HG03060 (cell line): ENCODE results near the gene TMPRSS13.

ENCODE experiments used
- ATAC-seq: cut with Tn5 transposase; IDR thresholded peaks from one replicate; pipeline ENCODE4 v1.9.1; 2021; ENCODE audit warnings: low read depth, moderate number of reproducible peaks; ENCODE audit not compliant: unreplicated experiment

TMPRSS13 gene

GRCh38 chr11:117860139-117860538, 69.1 kb downstream of the TMPRSS13 start:
- no peak for ATAC-seq

DNA sequence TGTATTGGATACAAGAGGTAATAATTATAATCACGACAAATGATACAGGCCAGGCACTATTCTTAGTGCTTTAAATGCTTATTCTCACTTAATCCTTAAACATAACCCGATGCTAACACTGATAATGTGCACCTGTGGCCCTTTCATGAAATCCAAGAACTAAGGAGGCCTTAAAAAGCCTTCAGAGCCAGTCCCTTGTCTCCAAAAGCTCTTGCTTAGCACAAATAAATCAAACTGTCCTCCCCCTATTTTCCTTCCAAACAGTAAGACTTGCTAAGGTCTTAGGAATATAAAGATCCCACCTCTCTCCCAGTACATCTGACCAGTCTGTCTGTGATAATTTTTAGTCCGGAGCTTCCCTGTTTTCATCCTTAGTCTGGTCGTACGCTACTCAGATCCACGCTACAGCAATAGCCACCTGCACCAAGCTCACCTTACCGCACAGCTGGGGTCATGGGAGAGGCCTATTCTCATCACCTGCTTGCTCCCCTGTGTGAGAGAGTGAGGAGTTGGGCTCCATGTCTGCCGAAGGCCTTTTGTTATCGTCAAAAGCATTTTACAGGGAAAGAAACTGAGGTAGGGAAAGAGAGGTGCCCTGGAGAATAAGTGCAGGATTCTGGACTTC, 69.6 kb downstream of the TMPRSS13 start:
- no peak for ATAC-seq

- ATAC-seq, result no peak
Observed at GRCh38 chr11:117859061-117859460, 70.1 kb downstream of the TMPRSS13 start.

DNA sequence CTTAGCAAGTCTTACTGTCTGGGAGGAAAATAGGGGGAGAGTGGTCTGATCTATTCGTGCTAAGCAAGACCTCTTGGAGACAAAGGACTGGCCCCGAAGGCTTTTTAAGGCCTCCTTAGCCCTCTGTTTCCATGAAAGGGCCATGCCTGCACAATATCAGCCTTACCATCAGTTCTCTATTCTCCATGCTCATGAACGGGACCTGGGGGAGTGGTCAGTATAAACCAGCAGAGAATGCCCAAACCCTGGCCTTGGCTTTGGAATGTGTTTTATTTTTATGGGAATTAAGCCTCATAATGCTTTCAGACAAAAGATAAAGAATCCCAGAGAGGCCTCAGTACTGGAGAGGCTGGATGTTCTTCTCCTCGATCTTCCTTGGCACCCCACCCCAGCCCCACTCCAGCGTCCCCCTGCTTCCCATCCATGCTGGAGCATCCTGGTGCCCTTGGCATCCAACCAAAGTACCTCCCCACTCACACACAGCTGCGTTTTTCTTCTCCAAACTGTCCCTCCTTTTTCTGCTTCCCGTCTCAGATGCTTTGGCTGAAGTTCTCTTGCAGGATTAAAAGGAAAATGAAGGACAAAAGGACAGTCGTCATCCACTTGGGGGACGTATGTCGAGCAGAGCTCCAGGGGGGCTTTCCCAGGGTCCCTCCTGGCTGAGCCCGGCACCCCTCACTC, 71.3 kb downstream of the TMPRSS13 start:
- no peak for ATAC-seq

DNA sequence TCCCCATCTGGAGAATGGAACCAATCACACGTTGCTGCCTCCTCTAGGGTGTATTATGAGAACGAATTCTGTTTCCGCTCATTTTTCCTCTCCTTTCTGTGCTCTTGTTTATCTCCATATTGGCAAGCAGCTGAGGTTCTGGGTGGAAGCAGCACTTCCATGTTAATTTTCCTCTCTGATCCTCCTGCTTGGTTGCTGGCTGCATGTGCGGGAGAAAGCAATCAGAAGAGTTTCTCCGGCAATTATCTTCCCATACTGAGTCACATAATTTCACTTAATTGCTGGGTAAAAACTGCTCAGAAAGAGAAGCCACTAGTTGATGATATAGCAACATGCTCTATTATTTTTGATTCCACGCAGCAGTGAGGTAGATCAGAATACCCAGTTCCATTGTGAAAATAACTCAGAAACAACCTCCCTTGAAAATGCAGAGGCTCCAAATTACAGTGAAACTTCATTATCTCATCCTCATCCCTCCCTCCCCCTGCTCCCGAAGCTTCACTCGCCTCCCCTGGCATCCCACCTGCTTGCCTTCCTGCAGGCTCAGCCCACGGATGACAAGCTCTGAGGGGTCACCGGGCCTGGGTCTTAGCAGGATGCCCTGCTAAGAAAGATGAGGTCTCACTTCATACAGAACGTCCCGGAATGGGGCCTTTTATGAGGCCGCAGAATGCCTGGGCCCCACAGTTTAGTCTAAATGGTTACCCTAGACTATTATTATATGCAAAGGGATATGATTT, 73.1 kb downstream of the TMPRSS13 start:
- ATAC-seq, result no peak

DNA sequence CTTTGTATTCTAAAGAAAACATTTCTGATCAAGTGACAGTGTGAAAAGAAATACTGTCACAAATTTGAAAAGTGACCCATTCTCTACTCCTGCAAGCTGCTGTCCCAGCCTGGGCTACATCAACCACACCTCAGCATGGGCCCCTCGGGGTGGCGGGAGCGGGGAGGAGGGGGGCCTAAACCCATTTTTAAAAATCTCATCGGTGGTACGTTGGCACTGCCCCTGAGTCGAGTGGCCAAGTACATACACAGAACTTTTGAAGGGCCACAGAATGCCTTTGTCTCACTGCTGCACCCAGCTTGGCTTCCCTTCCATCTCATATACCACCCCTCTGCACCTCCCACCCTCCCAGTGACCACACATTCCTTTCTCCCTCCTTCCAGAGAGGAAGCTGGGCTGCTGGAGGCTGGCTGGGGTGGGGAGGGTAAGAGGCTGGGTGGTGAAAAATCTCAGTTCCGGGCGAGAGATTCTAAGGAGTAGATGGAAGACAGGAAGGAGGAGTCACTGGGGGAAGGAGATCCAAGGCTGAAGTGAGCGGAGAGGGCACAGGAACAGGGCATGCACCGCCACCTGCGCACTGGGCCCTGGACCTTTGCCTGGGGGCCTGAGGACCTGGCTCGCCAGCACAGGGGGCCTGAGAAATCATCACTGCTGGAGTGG, 73.9 kb downstream of the TMPRSS13 start:
- no peak for ATAC-seq

- no peak for ATAC-seq
Observed at GRCh38 chr11:117852309-117852708, 76.9 kb downstream of the TMPRSS13 start.

DNA sequence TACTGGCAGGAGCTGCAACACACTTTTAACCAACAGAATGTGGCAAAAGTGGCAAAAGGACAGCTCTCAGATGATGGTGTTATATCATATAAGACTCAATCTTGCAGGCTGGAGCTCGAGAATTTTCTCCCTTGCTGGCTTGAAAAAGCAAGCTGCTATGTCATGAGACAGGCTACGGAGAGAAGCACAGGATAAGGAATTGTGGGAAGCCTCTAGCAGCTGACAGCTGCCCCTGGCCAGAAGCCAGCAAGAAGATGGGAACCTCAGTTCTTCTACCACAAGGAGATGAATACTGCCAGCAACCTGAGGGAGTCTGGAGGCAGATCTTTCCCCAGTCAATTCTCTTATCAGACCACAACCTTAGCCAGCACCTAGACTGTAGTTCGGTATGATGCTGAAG, 77.3 kb downstream of the TMPRSS13 start:
- no peak for ATAC-seq

DNA sequence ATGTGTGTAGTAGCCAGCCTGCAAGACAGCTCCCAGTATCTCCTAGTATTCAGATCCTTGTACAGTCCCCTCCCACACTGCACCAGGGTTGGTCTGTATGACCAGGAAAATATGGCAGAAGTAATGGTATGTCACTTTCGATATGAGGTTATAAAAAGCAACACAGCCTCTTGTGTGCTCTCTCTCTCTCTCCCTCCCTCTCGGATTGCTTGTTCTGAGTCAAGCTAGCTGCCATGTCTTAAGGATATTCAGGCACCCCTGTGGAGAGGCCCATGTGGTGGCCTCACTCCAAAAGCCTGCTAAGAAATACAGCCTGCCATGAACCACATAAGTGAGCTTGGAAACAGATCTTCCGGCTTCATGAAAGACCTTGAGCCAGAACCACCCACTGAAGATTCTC, 78.1 kb downstream of the TMPRSS13 start:
- no peak for ATAC-seq
